Activated T-cell treated with anti-CD3 and anti-CD28 coated beads for 4 hours (primary cell): Measurements from ENCODE around the gene RFX1.

Experiments
- DNase-seq: peaks from one replicate; pipeline ENCODE4 v3.0.0-alpha.2; 2020

RFX1 gene

GRCh38 chr19:13960863-13961784 lies 45.0 kb downstream of the RFX1 start:
- DNase-seq: no peak

- DNase-seq: no peak
These were observed 45.9 kb downstream of the RFX1 start for GRCh38 chr19:13959962-13960862.

DNA sequence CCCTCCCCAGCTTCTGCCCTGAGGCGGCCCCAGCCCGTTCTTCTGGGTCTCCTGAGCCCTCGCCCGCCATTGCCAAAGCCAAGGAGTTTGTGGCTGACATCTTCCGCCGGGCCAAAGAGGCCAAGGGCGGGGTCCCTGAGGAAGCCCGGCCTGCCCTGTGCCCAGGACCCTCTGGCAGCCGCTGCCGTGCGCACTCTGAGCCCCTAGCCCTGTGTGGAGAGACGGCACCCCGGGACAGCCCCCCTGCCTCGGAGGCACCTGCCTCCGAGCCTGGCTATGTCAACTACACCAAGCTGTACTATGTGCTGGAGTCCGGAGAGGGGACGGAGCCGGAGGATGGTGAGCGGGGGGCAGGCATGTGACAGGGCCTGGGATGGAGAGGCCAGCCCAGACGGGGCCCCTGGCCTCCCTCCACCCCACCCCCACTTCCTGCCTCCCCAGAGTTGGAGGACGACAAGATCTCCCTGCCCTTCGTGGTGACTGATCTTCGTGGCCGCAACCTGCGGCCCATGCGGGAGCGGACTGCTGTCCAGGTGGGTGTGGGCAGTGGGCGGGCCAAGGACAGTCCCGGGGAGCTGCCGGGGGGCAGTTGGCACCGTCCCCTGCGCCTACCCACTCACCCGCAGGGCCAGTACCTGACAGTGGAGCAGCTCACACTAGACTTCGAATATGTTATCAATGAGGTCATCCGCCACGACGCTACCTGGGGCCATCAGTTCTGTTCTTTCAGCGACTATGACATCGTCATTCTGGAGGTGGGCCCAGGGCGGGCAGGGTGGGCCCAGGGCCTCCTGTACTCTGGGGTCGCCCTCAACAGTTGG lies 46.8 kb downstream of the RFX1 start:
- no peak for DNase-seq

- DNase-seq: no peak
These were observed 48.1 kb downstream of the RFX1 start for GRCh38 chr19:13958043-13958442.

- no peak for DNase-seq
These were observed 49.1 kb downstream of the RFX1 start for GRCh38 chr19:13957051-13957450.

- DNase-seq: no peak
These were observed 49.8 kb downstream of the RFX1 start for GRCh38 chr19:13956365-13956744.

- DNase-seq: no peak
These were observed 50.3 kb downstream of the RFX1 start for GRCh38 chr19:13955662-13956364.

DNA sequence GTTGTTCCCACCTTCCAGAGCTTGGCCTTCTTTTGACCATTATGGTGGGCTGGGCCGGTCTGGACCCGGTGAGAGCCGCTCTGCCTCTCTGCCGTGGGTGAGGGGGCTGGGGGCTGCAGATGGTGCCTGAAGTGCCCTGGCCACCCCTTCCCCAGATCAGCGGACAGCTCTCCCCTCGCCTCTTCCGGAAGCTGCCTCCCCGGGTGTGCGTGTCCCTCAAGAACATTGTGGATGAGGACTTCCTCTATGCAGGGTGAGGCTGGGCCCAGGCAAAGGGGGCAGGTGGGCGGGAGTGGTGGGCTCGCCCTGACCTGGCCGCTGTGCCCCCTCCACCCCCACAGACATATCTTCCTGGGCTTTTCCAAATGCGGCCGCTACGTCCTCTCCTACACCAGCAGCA lies 51.9 kb downstream of the RFX1 start:
- DNase-seq: no peak

GRCh38 chr19:13952931-13953531 lies 53.1 kb downstream of the RFX1 start:
- no peak for DNase-seq

DNA sequence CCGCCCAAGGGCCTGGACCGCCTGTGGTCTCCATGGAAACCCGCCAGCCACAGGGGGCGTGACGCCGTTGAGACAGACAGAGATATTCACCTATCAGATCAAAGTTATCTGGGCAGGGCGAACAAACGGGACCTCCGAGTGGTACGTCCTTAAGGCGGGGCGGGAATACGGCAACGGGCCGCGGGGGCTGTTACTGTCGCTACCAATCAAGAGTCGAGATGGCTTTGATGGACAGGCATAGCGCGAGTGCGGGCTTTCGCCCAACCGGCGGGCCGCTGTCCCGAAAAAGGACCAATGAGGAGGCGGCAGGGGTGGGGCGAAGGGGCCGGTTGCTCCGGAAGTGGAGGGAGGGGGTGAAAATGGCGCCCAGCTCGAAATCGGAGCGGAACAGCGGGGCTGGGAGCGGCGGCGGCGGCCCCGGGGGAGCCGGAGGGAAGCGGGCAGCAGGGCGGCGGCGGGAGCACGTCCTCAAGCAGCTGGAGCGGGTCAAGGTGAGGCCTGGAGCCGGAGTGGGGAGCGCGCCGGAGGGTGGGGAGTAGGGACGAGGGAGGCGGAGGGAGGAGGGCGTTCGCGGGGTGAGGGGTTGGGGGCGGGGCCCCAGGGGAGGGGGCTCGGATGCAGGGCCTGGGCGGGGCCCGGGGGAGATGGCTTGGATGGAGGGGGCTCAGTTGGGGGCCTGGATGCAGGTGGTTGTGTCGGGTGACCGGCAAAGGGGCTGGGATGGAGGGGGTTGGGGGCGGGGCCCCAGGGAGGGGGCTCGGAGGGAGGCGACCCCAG lies 53.8 kb downstream of the RFX1 start, which contains the start of gene DCAF15:
Gene DCAF15, plus strand, starts transcription at position 356 of the 777 bp plus-strand sequence. Its CDS starts 4 bp downstream, at position 360.
- DNase-seq: peak; percentile 98

DNA sequence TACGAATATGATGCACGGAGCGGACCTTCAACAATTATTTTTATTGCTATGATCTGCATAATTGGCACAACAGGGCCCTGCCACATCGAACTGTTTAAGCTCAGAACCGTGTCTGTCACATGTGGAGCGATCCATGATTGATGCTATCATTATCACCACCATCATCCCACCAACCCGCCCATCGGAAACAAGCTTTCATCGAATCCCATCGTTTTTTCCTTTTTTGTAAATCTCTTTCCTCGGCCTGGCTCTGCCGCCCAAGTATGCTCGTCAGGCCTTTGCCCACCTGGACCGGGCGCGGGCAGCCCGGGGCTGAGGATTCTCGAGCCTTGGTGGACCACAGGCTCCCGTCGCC lies 54.3 kb downstream of the RFX1 start:
- DNase-seq: no peak

- no peak for DNase-seq
These were observed 55.1 kb downstream of the RFX1 start for GRCh38 chr19:13951043-13951442.

GRCh38 chr19:13946414-13946813 lies 59.7 kb downstream of the RFX1 start:
- no peak for DNase-seq

DNA sequence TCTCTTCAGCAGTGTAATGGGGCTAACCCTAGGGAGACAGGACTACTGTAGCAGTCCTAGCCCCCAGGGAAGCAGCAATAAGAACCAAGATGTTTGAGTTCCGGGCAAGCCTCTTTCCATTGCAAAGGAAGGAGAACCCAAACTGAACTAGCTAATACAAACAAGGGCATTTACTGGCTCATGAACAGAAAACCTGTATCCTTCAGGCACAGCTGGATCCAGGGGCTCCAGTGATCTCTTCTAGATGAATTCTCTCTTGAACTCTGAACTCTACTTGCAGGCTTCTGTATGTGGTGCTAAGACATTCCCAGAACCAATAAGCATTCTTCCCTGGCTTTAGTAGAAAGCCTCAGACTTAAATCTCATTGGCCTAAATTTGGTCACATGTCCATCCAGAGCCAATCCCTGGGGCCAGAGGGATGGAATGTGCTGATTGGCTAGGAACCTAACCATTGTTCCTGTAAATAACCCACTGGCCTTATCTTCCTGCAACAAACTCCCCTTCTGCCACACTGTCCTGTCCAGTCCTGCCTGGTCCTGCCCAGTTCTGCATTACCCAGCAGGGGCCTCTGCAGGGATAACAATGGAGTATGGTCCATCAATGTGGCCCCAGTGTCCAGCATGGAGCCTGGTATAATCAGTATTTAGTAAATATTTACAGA lies 64.0 kb downstream of the RFX1 start:
- DNase-seq: no peak

GRCh38 chr19:13938301-13939064 lies 67.6 kb downstream of the RFX1 start, which contains the start of gene PODNL1:
TSS of gene PODNL1 (minus strand) at chr19:13938417. CDS start at chr19:13938181, 236 bp downstream.
- no peak for DNase-seq

- DNase-seq: no peak
These were observed 68.4 kb downstream of the RFX1 start for GRCh38 chr19:13937479-13938300.

DNA sequence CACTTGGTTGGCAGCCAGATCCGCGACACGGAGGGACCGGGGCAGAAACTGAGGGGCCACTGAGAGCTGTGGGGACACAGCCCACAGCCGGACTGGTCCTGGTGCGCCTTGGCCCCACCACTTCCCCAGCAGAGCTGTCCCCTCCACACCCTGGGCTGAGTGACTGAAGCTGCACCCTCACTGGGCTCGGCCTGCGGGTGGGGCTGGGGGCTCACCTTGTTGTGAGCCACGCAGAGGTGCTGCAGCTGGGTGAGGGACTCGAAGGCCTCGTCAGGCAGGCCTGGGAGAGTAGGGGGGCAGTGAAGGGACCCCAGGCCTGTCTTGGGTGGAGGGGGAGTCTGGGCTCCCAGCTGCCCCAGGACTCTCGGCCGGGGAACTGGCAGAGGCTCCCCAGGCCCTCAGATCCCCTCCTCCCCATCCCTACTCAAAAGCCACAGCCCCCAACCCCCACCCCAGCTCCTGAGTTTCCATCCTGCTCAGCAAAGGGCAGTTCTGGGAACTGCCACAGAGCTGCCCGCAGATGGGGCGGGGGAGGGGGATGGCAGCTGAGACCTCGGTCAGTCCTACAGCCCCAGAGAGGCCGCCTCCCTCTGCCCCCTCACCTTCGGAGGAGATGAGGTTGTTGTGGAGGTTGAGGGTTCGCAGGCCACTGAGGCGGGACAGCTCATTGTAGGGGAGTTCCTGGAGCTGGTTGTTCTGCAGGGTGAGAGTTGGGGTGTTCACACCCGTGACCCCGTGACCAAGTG lies 70.2 kb downstream of the RFX1 start:
- DNase-seq: no peak

- DNase-seq: no peak
These were observed 71.4 kb downstream of the RFX1 start for GRCh38 chr19:13934785-13935109.
